ENCODE results near the gene HUS1. TPM values are rescaled to one million over a fixed set of nuclear protein-coding genes. Genes with fewer than 3 reads are reported as not detected.
"Not testable (repeated sequence)": the region's sequence is repeated elsewhere in the genome, so short reads cannot be mapped to it uniquely, and the experiment has no call there.

The HUS1 gene
- total RNA-seq, 1 donor from 2014 or later: 34.4 TPM

GRCh38 chr7:47931005-47932004 lies 48.1 kb downstream of the HUS1 start:
- Histone ChIP-seq H3K36me3 (ENCODE audit: insufficient read depth, low read length) (no peaks in the 10 kb centered on the region), H3K27me3 (ENCODE audit: insufficient read depth, low read length) (no peaks in the 10 kb centered on the region), H3K9ac (ENCODE audit: low read length) (no peak overlapping the region), H3K4me3 (ENCODE audit: insufficient read depth, low read depth, low read length) (no peak overlapping the region), H4K20me1 (ENCODE audit: insufficient read depth, low read length) (no peaks in the 10 kb centered on the region), H3K27ac (ENCODE audit: low read depth, low read length) (no peak overlapping the region), H3K4me2 (ENCODE audit: low read length) (no peak overlapping the region), H3K79me2 (ENCODE audit: insufficient read depth, low read length) (no peaks in the 10 kb centered on the region), H3K4me1 (ENCODE audit: insufficient read depth, low read length) (peaks cover 4% of the 10 kb centered on the region), H3K9me3 (ENCODE audit: insufficient read depth, low read depth, low read length) (no peaks in the 10 kb centered on the region), H2AFZ (ENCODE audit: low read depth, low read length) (no peak overlapping the region)
- FAIRE-seq: no peak
- Mint-ChIP-seq H3K9me3 (ENCODE audit: unreplicated experiment) (no peaks in the 10 kb centered on the region), H3K27me3 (ENCODE audit: low read depth, unreplicated experiment) (no peaks in the 10 kb centered on the region), H3K4me3 (ENCODE audit: unreplicated experiment) (no peak overlapping the region), H3K27ac (ENCODE audit: unreplicated experiment) (peak overlapping the region; percentile 72), H3K36me3 (ENCODE audit: low read depth, unreplicated experiment) (peaks cover 5% of the 10 kb centered on the region), H3K4me1 (ENCODE audit: low read depth, unreplicated experiment) (peaks cover 17% of the 10 kb centered on the region)
- DNase-seq (ENCODE audit: low read depth): peak; percentile 40
- TF ChIP-seq CTCF (IDR thresholded peaks at IDR 0.05; ENCODE audit: insufficient read depth, low read depth, low read length) (no peak), EZH2 (IDR thresholded peaks at IDR 0.05; ENCODE audit: insufficient read depth, low read length) (no peak)

GRCh38 chr7:47924266-47924665 lies 55.1 kb downstream of the HUS1 start:
- peaks cover 3% of the 10 kb centered on the region for H3K36me3 Mint-ChIP-seq (ENCODE audit: low read depth, unreplicated experiment)
- H3K27me3 Mint-ChIP-seq (ENCODE audit: low read depth, unreplicated experiment): no peaks in the 10 kb centered on the region
- H3K27ac Mint-ChIP-seq (ENCODE audit: unreplicated experiment): no peak overlapping the region
- no peak overlapping the region for H3K4me3 Mint-ChIP-seq (ENCODE audit: unreplicated experiment)
- Histone ChIP-seq H3K27me3 (ENCODE audit: insufficient read depth, low read length) (no peaks in the 10 kb centered on the region), H2AFZ (ENCODE audit: low read depth, low read length) (no peak overlapping the region), H3K79me2 (ENCODE audit: insufficient read depth, low read length) (no peaks in the 10 kb centered on the region), H3K36me3 (ENCODE audit: insufficient read depth, low read length) (no peaks in the 10 kb centered on the region), H3K9ac (ENCODE audit: low read length) (no peak overlapping the region), H3K4me1 (ENCODE audit: insufficient read depth, low read length) (no peaks in the 10 kb centered on the region), H3K4me3 (ENCODE audit: insufficient read depth, low read depth, low read length) (no peak overlapping the region), H4K20me1 (ENCODE audit: insufficient read depth, low read length) (no peaks in the 10 kb centered on the region), H3K4me2 (ENCODE audit: low read length) (no peak overlapping the region), H3K9me3 (ENCODE audit: insufficient read depth, low read depth, low read length) (no peaks in the 10 kb centered on the region), H3K27ac (ENCODE audit: low read depth, low read length) (no peak overlapping the region)
- TF ChIP-seq CTCF (IDR thresholded peaks at IDR 0.05; ENCODE audit: insufficient read depth, low read depth, low read length) (no peak), EZH2 (IDR thresholded peaks at IDR 0.05; ENCODE audit: insufficient read depth, low read length) (no peak)
- peaks cover 2% of the 10 kb centered on the region for H3K9me3 Mint-ChIP-seq (ENCODE audit: unreplicated experiment)
- no peaks in the 10 kb centered on the region for H3K4me1 Mint-ChIP-seq (ENCODE audit: low read depth, unreplicated experiment)
- FAIRE-seq (no peak), DNase-seq (ENCODE audit: low read depth) (no peak)

GRCh38 chr7:47923081-47923875 lies 56.1 kb downstream of the HUS1 start:
- H3K27ac Mint-ChIP-seq (ENCODE audit: unreplicated experiment); H4K20me1 ChIP-seq (ENCODE audit: insufficient read depth, low read length); H3K9ac ChIP-seq (ENCODE audit: low read length); H3K9me3 ChIP-seq (ENCODE audit: insufficient read depth, low read depth, low read length); H3K27ac ChIP-seq (ENCODE audit: low read depth, low read length); H3K79me2 ChIP-seq (ENCODE audit: insufficient read depth, low read length); H3K9me3 Mint-ChIP-seq (ENCODE audit: unreplicated experiment); H3K36me3 ChIP-seq (ENCODE audit: insufficient read depth, low read length); H3K4me3 ChIP-seq (ENCODE audit: insufficient read depth, low read depth, low read length); H3K4me2 ChIP-seq (ENCODE audit: low read length); H3K27me3 ChIP-seq (ENCODE audit: insufficient read depth, low read length); DNase-seq (ENCODE audit: low read depth); H3K4me3 Mint-ChIP-seq (ENCODE audit: unreplicated experiment); H3K4me1 ChIP-seq (ENCODE audit: insufficient read depth, low read length); FAIRE-seq; H3K27me3 Mint-ChIP-seq (ENCODE audit: low read depth, unreplicated experiment); H3K36me3 Mint-ChIP-seq (ENCODE audit: low read depth, unreplicated experiment); H3K4me1 Mint-ChIP-seq (ENCODE audit: low read depth, unreplicated experiment); H2AFZ ChIP-seq (ENCODE audit: low read depth, low read length): not testable (repeated sequence)

- H3K36me3 Mint-ChIP-seq (ENCODE audit: low read depth, unreplicated experiment); DNase-seq (ENCODE audit: low read depth): not testable (repeated sequence)
- peak overlapping the region; percentile 11 for H3K4me2 ChIP-seq (ENCODE audit: low read length)
Measured at GRCh38 chr7:47916514-47916913, 62.9 kb downstream of the HUS1 start.

More at GRCh38 chr7:47916514-47916913, 62.9 kb downstream of the HUS1 start:
- H3K9ac ChIP-seq (ENCODE audit: low read length); H3K27ac ChIP-seq (ENCODE audit: low read depth, low read length); H3K4me3 ChIP-seq (ENCODE audit: insufficient read depth, low read depth, low read length); H3K27me3 ChIP-seq (ENCODE audit: insufficient read depth, low read length); H2AFZ ChIP-seq (ENCODE audit: low read depth, low read length); H3K9me3 Mint-ChIP-seq (ENCODE audit: unreplicated experiment); H3K27me3 Mint-ChIP-seq (ENCODE audit: low read depth, unreplicated experiment); H3K4me1 ChIP-seq (ENCODE audit: insufficient read depth, low read length); H3K4me3 Mint-ChIP-seq (ENCODE audit: unreplicated experiment); H4K20me1 ChIP-seq (ENCODE audit: insufficient read depth, low read length); H3K9me3 ChIP-seq (ENCODE audit: insufficient read depth, low read depth, low read length); H3K79me2 ChIP-seq (ENCODE audit: insufficient read depth, low read length); H3K36me3 ChIP-seq (ENCODE audit: insufficient read depth, low read length): not testable (repeated sequence)
- Mint-ChIP-seq H3K4me1 (ENCODE audit: low read depth, unreplicated experiment) (peaks cover 27% of the 10 kb centered on the region), H3K27ac (ENCODE audit: unreplicated experiment) (peak overlapping the region; percentile 49)
- FAIRE-seq: peak; percentile 56

Measured in astrocyte (in vitro differentiated cells and primary cell).